Transverse colon (tissue), 4 donors: ENCODE measurements around the gene KRTAP2-4.
"Not testable (repeated sequence)": the region's sequence is repeated elsewhere in the genome, so short reads cannot be mapped to it uniquely, and the experiment has no call there.

Source experiments
- EP300 ChIP-seq: sonication (generic); formaldehyde crosslinking; IDR thresholded peaks from one replicate; pipeline ENCODE4 v1.6.1; 2017; ENCODE audit warnings: antibody characterized with exemption, low read depth
- POLR2A ChIP-seq: fragments of 450-650 bp; IDR thresholded peaks from one replicate; pipeline ENCODE4 v1.6.1; 2016; ENCODE audit warnings: antibody characterized with exemption, mild to moderate bottlenecking, moderate library complexity
- POLR2AphosphoS5 ChIP-seq, 3 donors: sonication (generic); formaldehyde crosslinking; IDR thresholded peaks; one replicate each; pipeline ENCODE4 v1.6.1; 2016; ENCODE audit warnings: antibody characterized with exemption in 3 of 3
- TF ChIP-seq, protein P1 (sequence below), 5 experiments: fragments of 200-600 bp in 3 of 5; fragments of 450-650 bp in 2 of 5; sonication (generic) in 3 of 5; IDR thresholded peaks; 1 replicate in 2 of 5; 2 replicates in 3 of 5; pipeline ENCODE4 v1.5.1; 2016 to 2017; ENCODE audit warnings: antibody characterized with exemption in 5 of 5, inconsistent platforms in 3 of 5, mild to moderate bottlenecking in 2 of 5, moderate library complexity in 1 of 5

DNA sequence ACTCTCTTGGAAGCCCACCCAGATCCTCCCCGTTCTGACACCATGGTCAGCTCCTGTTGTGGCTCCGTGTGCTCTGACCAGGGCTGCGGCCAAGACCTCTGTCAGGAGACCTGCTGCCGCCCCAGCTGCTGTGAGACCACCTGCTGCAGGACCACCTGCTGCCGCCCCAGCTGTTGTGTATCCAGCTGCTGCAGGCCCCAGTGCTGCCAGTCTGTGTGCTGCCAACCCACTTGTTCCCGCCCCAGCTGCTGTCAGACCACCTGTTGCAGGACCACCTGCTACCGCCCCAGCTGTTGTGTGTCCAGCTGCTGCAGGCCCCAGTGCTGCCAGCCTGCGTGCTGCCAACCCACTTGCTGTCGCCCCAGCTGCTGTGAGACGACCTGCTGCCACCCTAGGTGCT, 39.7 kb upstream of the KRTAP2-4 start, which contains the start of gene KRTAP4-9:
- TF ChIP-seq, protein P1, sequence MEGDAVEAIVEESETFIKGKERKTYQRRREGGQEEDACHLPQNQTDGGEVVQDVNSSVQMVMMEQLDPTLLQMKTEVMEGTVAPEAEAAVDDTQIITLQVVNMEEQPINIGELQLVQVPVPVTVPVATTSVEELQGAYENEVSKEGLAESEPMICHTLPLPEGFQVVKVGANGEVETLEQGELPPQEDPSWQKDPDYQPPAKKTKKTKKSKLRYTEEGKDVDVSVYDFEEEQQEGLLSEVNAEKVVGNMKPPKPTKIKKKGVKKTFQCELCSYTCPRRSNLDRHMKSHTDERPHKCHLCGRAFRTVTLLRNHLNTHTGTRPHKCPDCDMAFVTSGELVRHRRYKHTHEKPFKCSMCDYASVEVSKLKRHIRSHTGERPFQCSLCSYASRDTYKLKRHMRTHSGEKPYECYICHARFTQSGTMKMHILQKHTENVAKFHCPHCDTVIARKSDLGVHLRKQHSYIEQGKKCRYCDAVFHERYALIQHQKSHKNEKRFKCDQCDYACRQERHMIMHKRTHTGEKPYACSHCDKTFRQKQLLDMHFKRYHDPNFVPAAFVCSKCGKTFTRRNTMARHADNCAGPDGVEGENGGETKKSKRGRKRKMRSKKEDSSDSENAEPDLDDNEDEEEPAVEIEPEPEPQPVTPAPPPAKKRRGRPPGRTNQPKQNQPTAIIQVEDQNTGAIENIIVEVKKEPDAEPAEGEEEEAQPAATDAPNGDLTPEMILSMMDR (IDR thresholded peaks at IDR 0.05): not testable (repeated sequence)
- TF ChIP-seq EP300; POLR2A; POLR2AphosphoS5 (IDR thresholded peaks at IDR 0.05): not testable (repeated sequence)
